Esophagus muscularis mucosa (tissue), 4 donors: ENCODE results near the gene CLIP4. TPM values are rescaled to one million over a fixed set of nuclear protein-coding genes. Genes with fewer than 3 reads are reported as not detected.

Experiments
- DNase-seq: peaks from one replicate; pipeline ENCODE4 v3.0.0-alpha.2; 2017; ENCODE audit errors: extremely low spot score
- H3K27ac ChIP-seq, 4 donors: fragments of 200-600 bp; sonication (generic); replicated peaks in 1 of 4; 1 replicate in 3 of 4; 2 replicates in 1 of 4; pipeline ENCODE4 v1.5.1; 2016 to 2019; ENCODE audit warnings: mild to moderate bottlenecking in 1 of 4
- H3K27me3 ChIP-seq, 4 donors: fragments of 200-600 bp; sonication (generic); one replicate each; pipeline versions ENCODE4 v1.5.1 to v1.6.0; 2016 to 2019
- H3K36me3 ChIP-seq, 4 donors: fragments of 200-600 bp; sonication (generic); one replicate each; pipeline ENCODE4 v1.5.1; 2016 to 2019
- H3K4me1 ChIP-seq, 4 donors: fragments of 200-600 bp; sonication (generic); one replicate each; pipeline ENCODE4 v1.5.1; 2016 to 2019
- H3K4me3 ChIP-seq, 4 donors: fragments of 200-600 bp; sonication (generic); 1 replicate in 2 of 4; 2 replicates in 2 of 4; pipeline ENCODE4 v1.5.1; 2016 to 2019; ENCODE audit warnings: mild to moderate bottlenecking in 4 of 4, moderate library complexity in 1 of 4
- H3K9me3 ChIP-seq, 4 donors: fragments of 200-600 bp; sonication (generic); 1 replicate in 3 of 4; 2 replicates in 1 of 4; pipeline ENCODE4 v1.5.1; 2016 to 2019
- EP300 ChIP-seq: sonication (generic); formaldehyde crosslinking; IDR thresholded peaks from one replicate; pipeline ENCODE4 v1.6.1; 2017; ENCODE audit warnings: antibody characterized with exemption
- POLR2A ChIP-seq: fragments of 450-650 bp; IDR thresholded peaks from one replicate; pipeline ENCODE4 v1.6.1; 2017; ENCODE audit warnings: antibody characterized with exemption, moderate library complexity, mild to moderate bottlenecking, low read depth
- POLR2AphosphoS5 ChIP-seq, 2 donors: sonication (generic); formaldehyde crosslinking; IDR thresholded peaks; one replicate each; pipeline ENCODE4 v1.6.1; 2017; ENCODE audit warnings: antibody characterized with exemption in 2 of 2
- WGBS: methylation state at CpG from one replicate; pipeline ENCODE4 v1.1.5; 2018; 5-methylcytosine and 5-hydroxymethylcytosine counted together
- intact Hi-C: fragments of 100-400 bp; cut with DNase I; formaldehyde crosslinking; loops from one replicate; pipeline ENCODE4 v1.15.1; 2023
- total RNA-seq, 4 donors: library from RNA; depleted of rRNA; stranded (reverse); fragments of >200 nt; gene quantifications; one replicate each; pipeline versions ENCODE4 v1.1.0 to v1.2.1, GENCODE V29; 2016
- TF ChIP-seq, protein P1 (sequence below), 3 experiments: fragments of 200-600 bp in 2 of 3; fragments of 450-650 bp in 1 of 3; sonication (generic) in 2 of 3; IDR thresholded peaks; one replicate each; pipeline ENCODE4 v1.5.1; 2017 to 2019; ENCODE audit warnings: antibody characterized with exemption in 3 of 3, mild to moderate bottlenecking in 2 of 3, moderate library complexity in 1 of 3

The CLIP4 gene
- total RNA-seq, 4 donors from 2014 or later, result 58.5 to 83.1 (median 66.8) TPM

- WGBS, result 57% methylated on average over 4 of the region's 4 CpGs
- peak overlapping the region; percentile 84 to 94 (median 90) for H3K27ac ChIP-seq
Measured at GRCh38 chr2:29113891-29114321, 1.3 kb upstream of the CLIP4 start.

GRCh38 chr2:29114586-29114945, 649 bp upstream of the CLIP4 start:
- Histone ChIP-seq H3K36me3 (no peaks in the 10 kb centered on the region), H3K27me3 (no peaks in the 10 kb centered on the region), H3K4me3 (peak overlapping the region; percentile 70 to 87 (median 84)), H3K27ac (peak overlapping the region; percentile 84 to 94 (median 90)), H3K4me1 (peaks cover 20 to 41% (median 34%) of the 10 kb centered on the region in 4 donors), H3K9me3 (no peaks in the 10 kb centered on the region)
- 72% methylated on average over 10 of the region's 10 CpGs for whole genome bisulfite sequencing
- TF ChIP-seq POLR2AphosphoS5 (IDR thresholded peaks at IDR 0.05) (no peak), POLR2A (no peak), EP300 (no peak)
- TF ChIP-seq, protein P1, sequence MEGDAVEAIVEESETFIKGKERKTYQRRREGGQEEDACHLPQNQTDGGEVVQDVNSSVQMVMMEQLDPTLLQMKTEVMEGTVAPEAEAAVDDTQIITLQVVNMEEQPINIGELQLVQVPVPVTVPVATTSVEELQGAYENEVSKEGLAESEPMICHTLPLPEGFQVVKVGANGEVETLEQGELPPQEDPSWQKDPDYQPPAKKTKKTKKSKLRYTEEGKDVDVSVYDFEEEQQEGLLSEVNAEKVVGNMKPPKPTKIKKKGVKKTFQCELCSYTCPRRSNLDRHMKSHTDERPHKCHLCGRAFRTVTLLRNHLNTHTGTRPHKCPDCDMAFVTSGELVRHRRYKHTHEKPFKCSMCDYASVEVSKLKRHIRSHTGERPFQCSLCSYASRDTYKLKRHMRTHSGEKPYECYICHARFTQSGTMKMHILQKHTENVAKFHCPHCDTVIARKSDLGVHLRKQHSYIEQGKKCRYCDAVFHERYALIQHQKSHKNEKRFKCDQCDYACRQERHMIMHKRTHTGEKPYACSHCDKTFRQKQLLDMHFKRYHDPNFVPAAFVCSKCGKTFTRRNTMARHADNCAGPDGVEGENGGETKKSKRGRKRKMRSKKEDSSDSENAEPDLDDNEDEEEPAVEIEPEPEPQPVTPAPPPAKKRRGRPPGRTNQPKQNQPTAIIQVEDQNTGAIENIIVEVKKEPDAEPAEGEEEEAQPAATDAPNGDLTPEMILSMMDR (IDR thresholded peaks at IDR 0.05), result no peak
- no peak for DNase-seq
- intact Hi-C loops, result no loop called here

More at GRCh38 chr2:29113891-29114321, 1.3 kb upstream of the CLIP4 start:
- peak in 1 of 2 donors; percentile 42 for TF ChIP-seq POLR2AphosphoS5 (IDR thresholded peaks at IDR 0.05)
- no peak for TF ChIP-seq POLR2A
- TF ChIP-seq EP300, result no peak
- TF ChIP-seq, protein P1 (IDR thresholded peaks at IDR 0.05), result no peak
- Histone ChIP-seq H3K27me3 (no peaks in the 10 kb centered on the region), H3K36me3 (no peaks in the 10 kb centered on the region), H3K4me3 (no peak overlapping the region), H3K4me1 (peaks cover 15 to 35% (median 30%) of the 10 kb centered on the region in 4 donors), H3K9me3 (no peaks in the 10 kb centered on the region)
- DNase-seq, result no peak
- intact Hi-C loops, result no loop called here

DNA sequence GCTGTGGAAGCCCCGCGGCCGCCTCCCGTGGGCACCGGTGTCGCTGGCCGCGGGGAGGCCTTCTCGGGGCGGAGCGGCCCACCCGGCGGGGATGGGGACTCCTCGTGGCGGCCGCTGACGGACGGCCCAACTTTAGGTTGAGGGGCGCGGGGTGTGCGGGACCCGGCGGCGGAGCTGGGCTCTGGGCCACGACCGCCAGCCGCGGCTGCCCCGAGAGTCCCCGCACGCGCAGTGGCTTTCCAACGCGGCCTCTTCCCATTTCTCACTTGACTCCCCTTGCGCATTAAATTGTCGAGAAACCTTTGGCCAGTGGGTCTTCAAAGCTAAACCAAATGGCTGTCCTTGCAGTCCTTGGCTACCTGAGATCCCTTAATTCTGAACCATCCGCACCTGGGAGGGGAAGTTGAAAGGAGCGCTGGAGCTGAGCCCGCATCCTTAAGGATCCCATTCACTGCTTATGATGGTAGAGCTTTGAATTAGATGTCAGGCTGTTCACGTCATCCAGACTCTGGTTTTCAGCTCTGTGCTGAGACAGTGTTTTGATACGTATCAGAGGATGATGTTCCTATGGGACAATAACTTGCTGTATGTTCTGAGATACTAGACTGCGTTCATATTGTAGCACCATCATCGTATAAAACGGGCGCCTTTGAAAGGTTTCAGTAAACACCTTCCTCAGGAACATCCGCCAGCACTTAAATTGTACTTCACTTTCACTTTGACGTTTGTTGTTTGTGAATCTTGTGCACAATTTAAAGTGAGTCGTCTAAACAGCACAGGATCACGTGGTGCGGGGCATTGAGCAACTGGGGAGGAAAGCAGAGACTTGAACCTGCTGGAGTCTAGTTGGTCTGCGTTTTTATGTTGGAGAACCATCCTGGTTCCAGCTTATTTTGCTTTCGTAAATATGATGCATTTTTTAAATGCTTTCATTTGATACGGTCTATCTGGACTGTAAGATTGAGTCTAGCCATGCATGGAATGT, 874 bp downstream of the CLIP4 start:
- intact Hi-C loops, result no loop called here
- WGBS, result 7% methylated on average over 14 of the region's 53 CpGs
- DNase-seq, result no peak

DNA sequence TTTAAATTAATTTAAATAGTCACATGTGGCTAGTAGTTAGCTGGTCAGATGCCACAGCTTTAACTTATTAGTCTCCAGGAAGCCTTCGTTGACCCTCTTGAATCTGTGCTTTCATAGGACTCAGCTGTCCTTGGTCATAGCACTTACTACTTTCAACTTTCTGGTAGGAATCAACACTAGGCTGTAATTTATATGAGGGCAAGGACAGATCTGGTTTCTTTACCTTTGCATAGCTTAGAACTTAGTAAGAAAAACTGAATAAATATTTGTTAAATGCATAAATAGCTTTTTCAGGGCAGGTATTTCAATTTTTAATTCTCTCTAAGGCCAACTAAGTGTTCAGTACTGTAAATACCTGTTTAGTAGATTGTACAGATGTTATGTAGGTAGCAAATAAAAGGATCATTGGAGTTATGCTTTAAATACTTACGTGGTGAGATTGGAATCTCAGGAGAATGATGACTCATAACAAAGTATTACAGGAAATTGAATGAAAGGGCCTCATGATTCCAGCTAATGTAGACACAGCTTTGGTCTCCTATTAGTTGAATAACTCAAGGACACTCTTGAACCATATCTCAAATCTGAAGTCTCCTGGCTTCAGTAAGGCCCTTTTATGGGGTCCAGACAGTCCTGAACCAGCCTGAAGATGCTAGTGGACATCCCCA, 2.6 kb downstream of the CLIP4 start:
- Histone ChIP-seq H3K27ac (peak overlapping the region in 2 of 4 donors; percentile 84 to 94), H3K9me3 (no peaks in the 10 kb centered on the region), H3K4me1 (peaks cover 25 to 57% (median 40%) of the 10 kb centered on the region in 4 donors), H3K4me3 (no peak overlapping the region), H3K36me3 (peaks cover 0 to 7% (median 5%) of the 10 kb centered on the region in 4 donors), H3K27me3 (no peaks in the 10 kb centered on the region)
- 58% methylated on average over 2 of the region's 2 CpGs for WGBS
- no peak for DNase-seq
- TF ChIP-seq, protein P1 (IDR thresholded peaks at IDR 0.05), result no peak
- TF ChIP-seq EP300, result no peak
- TF ChIP-seq POLR2A, result no peak
- no peak for TF ChIP-seq POLR2AphosphoS5 (IDR thresholded peaks at IDR 0.05)
- intact Hi-C loops, result no loop called here

More for the DNA sequence above, 874 bp downstream of the CLIP4 start:
- Histone ChIP-seq H3K27ac (peak overlapping the region; percentile 84 to 94 (median 90)), H3K36me3 (no peaks in the 10 kb centered on the region), H3K27me3 (no peaks in the 10 kb centered on the region), H3K9me3 (no peaks in the 10 kb centered on the region), H3K4me3 (peak overlapping the region; percentile 70 to 87 (median 84)), H3K4me1 (peaks cover 25 to 52% (median 40%) of the 10 kb centered on the region in 4 donors)
- TF ChIP-seq, protein P1 (IDR thresholded peaks at IDR 0.05), result no peak
- peak; percentile 40 to 53 for TF ChIP-seq POLR2AphosphoS5 (IDR thresholded peaks at IDR 0.05)
